HG03060 (cell line): ENCODE data around the gene SLC7A8.
"Not testable (repeated sequence)": the region's sequence is repeated elsewhere in the genome, so short reads cannot be mapped to it uniquely, and the experiment has no call there.

Source experiments
- ATAC-seq: cut with Tn5 transposase; IDR thresholded peaks from one replicate; pipeline ENCODE4 v1.9.1; 2021; ENCODE audit warnings: low read depth, moderate number of reproducible peaks; ENCODE audit not compliant: unreplicated experiment

The SLC7A8 gene

DNA sequence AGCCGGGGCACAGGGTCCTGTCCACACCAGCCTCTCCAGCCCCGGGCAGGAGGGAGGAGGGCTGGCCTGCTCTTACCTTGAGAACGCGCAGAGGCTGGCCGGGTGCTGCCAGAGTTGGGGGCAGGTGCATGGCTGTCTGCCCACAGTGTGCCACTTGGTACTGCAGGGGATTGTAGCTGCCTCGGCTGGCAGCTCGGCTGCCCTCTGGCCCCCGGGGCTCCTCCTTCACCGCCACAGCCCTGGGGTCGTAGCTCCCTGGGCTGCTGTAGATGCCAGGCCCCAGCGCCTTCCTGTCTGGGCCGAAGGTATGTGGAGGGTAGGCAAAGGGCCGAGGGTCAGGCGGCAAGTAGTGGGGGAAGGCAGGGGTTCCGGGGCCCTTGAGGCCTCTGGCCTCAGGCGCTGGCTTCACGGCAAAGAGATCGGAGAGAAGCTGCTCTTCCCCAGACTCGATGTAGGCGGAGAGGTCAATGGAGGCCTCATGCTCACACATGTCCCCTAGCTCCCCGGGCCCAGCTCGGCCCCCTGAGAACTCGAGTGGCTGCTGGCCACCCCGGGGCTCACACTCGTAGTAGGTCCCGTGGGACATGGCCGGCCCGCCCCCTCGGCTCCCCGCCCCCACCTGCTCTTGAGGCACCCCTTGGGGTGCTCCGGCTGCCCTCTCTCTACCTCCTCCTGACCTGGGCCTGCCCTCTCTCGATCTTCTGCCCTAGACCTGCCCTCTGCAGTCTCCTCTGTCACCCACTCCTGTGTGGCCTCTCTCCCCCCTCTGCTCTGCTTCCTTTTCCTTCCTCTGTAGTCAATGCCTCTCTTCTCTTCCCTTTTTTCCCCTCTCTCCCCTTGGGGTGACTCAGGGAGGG is 64.7 kb downstream of the SLC7A8 start, which contains the start of gene CEBPE:
Gene CEBPE, minus strand, starts transcription at position 750 of the 857 bp plus-strand sequence. Its CDS starts 164 bp downstream, at position 586.
- ATAC-seq: no peak

DNA sequence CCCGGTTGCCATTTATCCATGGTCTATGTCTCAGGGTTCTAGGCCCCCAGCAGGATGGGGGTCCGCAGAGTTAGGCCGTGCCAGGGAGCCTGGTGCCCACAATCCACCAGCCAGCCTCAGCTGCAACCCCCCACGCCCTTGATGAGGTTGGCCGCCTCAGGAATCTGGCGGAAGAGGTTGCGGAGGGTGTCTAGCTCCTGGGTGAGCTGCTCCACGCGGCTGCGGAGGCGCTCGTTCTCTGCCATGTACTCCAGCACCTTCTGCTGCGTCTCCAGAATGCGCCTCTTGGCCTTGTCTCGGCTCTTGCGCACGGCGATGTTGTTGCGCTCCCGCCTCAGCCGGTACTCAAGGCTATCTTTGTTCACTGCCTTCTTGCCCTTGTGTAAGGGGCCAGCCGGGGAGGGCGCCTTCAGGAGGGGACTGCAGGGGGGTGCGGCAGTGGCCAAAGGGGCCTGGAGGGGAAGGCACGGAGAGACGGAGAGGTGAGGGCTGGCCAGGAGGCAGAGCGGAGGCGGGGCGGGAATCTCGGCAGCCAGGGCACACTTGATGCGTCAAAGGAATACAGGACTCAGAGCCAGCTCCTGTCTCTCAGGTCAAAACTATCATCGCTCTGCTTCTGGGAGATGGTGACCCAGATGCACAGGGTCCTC is 66.0 kb downstream of the SLC7A8 start:
- ATAC-seq: no peak

- no peak for ATAC-seq
These were observed 67.5 kb downstream of the SLC7A8 start for GRCh38 chr14:23115918-23116317.

DNA sequence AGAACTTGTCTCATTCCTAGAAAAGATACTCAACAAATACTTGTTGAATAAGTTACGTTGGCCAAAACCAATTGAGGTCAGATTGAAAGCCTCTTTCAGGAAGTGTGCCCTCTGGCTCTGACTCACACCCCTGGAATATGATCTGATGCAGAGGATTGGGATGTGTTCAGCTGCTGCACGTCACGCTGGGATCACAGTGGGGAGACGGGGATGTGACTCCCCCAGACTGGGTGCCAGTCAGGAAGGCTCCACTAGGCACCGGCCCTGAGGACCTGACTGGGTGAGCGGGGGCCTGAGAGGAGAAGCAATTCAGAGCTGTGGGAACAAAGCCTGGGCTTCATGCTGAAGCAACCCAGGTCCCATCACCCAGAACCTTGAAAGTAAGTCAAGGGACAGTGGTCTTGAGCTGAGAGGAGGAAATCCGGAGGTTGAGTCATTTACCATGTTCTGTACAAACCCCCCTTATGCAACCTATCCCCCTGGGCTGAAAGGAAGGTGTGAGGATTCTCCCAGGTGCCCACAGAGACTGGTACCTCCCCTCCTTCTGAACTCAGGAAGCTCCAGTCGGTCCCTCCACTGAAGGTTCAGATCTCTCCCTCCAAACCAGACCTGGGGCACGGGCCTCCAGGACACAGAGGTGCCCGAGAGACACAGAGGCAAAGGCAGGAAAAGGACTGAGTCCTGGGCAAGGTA is 68.3 kb downstream of the SLC7A8 start:
- no peak for ATAC-seq

DNA sequence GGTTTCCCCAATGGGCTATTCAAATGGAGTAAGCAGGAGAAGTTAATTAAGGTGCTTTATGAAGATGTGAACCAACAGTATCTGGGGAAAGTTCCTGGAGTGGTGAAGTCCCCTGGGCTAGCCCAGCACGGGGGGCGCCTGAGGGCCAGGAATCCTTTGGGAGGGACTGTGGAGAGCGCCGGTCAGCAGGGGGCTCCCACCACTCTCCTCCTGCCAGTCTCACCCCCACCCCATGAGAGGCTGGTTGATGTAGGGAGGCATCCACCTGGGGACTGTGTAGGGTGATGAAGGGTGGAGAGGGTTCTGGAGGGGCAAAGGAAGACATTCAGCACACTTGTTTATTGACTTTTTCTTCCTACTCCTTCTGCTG is 68.8 kb downstream of the SLC7A8 start:
- no peak for ATAC-seq

DNA sequence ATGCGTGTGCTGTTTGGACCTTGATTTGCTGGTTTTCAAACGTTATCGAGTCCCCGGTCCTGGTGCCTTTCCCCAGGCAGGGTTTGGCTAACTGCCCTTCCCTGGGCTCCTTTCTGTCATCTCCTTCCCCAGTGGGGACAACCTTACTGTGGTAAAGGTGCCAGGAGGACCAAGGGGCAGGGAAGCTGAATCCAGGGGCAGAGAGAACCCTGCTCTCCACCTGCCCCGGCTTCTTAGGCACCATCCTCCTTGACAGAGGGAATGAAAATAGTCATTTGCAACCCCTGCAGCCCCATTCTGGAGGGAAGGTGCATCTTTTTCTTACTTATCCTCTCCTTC is 69.4 kb downstream of the SLC7A8 start:
- ATAC-seq: no peak

- no peak for ATAC-seq
These were observed 69.9 kb downstream of the SLC7A8 start for GRCh38 chr14:23113431-23114119.

- ATAC-seq: no peak
These were observed 70.9 kb downstream of the SLC7A8 start for GRCh38 chr14:23112359-23113178.

DNA sequence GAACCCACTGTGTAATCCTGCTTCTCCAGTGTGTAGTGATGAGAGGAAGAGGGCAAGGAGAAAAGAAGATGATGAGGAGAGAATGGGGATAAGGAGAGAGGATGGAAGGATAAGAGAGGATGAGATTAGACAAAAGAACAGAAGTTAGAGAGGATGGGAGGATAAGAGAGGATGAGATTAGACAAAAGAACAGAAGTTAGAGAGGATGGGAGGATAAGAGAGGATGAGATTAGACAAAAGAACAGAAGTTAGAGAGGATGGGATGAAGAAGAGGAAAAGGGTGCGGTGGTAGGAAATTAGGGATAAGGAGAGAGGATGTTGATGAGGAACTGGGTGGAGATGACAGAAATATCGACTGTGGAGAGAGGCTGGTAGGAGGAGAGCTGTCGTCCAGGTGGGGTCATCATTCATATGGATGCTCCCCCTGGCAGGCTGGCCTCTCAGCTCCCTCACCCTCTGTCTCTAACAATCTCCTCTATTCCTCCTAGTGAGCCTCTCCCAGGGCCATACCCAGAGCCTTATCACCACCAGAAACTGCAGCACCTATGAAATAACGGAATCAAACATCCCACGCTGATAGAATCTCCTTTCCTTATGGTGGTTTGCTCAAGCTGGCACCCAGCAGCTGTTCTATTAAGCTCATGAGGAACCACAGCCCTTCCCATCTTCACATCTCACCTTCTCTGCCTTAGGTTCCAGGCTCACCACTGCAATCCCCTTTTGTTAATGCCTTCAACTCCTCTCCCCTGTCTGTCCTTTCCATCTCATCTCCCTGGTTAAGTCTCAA is 72.7 kb downstream of the SLC7A8 start:
- no peak for ATAC-seq

DNA sequence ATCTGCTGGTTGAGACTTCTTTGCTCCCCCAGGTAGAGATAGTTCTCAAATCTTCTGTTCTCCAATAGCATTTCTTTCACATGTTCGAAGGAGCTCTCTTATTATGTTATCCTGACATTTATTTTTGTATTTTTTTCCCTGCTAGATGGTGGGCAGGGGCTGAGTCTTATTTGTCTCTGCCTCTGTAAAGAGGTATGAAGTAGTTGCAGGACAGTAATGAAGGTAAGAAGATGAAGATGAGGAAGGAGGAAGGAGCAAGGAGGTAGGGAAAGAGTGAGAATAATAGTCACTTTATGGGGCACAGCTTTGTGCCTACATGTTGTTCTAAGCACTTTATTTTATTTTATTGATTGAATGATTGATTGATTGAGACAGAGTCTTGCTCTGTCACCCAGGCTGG is 73.7 kb downstream of the SLC7A8 start:
- no peak for ATAC-seq

- ATAC-seq: not testable (repeated sequence)
These were observed 75.3 kb downstream of the SLC7A8 start for GRCh38 chr14:23108169-23108568.

- ATAC-seq: not testable (repeated sequence)
These were observed 75.8 kb downstream of the SLC7A8 start for GRCh38 chr14:23107620-23108019.

GRCh38 chr14:23106747-23107045 is 76.8 kb downstream of the SLC7A8 start:
- no peak for ATAC-seq

- no peak for ATAC-seq
These were observed 78.1 kb downstream of the SLC7A8 start for GRCh38 chr14:23105348-23105824.

- no peak for ATAC-seq
These were observed 78.7 kb downstream of the SLC7A8 start, which contains the start of gene CIROP for GRCh38 chr14:23104591-23105347. Gene CIROP, minus strand, starts transcription at chr14:23104989. Its CDS starts 69 bp downstream, at chr14:23104920.

- ATAC-seq: no peak
These were observed 79.3 kb downstream of the SLC7A8 start for GRCh38 chr14:23104070-23104590.

- ATAC-seq: no peak
These were observed 79.9 kb downstream of the SLC7A8 start for GRCh38 chr14:23103581-23103980.

- ATAC-seq: no peak
These were observed 80.7 kb downstream of the SLC7A8 start for GRCh38 chr14:23102801-23103200.
